CD4-positive, alpha-beta T cell treated with Interleukin-21 for 1 hour (primary cell): ENCODE data around the gene OR2T27.
"Not testable (repeated sequence)": the region's sequence is repeated elsewhere in the genome, so short reads cannot be mapped to it uniquely, and the experiment has no call there.

Source experiments
- DNase-seq: peaks from one replicate; pipeline ENCODE4 v3.0.0-alpha.2; 2020

OR2T27 gene, protein sequence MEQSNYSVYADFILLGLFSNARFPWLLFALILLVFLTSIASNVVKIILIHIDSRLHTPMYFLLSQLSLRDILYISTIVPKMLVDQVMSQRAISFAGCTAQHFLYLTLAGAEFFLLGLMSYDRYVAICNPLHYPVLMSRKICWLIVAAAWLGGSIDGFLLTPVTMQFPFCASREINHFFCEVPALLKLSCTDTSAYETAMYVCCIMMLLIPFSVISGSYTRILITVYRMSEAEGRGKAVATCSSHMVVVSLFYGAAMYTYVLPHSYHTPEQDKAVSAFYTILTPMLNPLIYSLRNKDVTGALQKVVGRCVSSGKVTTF

DNA sequence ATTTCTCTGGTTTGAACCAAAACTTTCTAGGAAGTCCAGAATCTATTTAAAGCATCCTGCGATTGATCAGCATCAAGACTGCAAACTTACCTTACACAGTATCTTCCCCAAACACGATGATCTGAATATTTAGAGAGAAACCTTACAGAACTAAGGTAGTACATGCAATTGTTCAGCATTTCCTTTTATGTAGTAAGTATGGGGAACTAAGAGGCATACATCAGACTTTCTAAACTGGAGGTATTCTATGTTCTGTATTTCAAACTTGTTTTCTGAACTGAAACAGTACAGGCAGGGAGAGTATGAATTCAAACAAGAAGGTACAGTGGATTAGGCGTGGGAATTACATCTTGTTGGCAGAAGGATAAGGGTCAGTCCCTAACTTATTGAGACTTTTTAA is at the start of gene OR2T27:
Gene OR2T27 (minus strand): TSS at position 175 of the 400 bp plus-strand sequence. CDS start 4,644 bp downstream, outside the sequence.
- not testable (repeated sequence) for DNase-seq

DNA sequence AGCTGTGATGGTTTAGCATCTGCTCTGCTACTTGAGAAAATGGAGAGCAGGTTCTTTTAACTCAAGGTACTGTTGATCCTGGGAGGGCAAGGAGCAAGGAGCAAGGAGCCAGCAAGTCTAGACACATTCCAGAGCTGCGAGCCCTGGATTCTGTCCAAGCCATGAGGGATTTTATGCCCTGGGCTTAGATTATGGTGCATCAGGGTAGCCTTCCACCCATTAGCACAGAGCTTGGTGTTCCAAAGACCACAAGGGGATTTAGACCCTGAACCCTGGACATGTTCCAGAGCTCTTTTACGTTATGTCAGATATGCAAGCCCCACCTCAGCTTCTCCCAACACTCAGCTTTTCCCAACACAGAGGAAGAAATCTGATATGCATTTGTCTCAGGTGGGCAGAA is 49.3 kb upstream of the OR2T27 start:
- DNase-seq, result no peak

DNA sequence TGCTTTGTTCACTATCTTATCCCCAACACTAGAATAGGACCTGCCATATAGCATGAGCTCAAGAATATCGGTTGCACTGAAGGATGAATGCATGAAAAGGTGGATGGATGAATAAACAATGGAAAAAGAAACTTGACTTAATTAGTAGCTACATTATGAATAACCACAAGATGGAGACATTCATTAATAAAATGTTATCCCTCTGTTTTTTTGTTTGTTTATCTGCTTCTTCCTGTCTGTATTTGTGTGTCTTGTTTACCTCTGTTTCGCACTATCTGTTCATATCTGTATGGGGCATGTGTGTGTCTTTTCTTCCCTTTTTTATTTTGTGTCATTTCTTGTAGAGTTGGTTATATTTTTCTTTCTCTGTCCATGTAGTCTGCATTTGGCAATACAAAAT is 48.3 kb upstream of the OR2T27 start:
- DNase-seq, result no peak

DNA sequence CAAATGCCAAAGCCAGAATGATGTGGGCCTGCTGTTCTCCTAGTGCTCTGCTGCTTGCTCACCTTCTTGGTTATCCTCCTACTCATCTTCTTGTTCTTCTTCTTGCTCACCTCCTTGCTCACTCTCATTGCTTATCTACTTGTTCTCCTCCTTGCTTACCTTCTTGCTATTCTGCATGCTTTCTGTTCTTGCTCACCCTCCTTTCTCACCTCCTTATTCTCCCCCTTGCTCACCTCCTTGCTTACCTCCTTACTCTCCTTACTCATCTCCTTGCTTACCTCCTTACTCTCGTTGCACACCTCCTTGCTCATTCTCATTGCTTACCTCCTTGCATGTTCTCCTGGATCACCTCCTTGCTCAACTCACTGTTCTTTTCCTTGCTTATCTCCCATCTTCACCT is 47.4 kb upstream of the OR2T27 start, which contains the start of gene OR14I1:
Gene OR14I1 (minus strand): TSS at position 53 of the 400 bp plus-strand sequence.
- no peak for DNase-seq

DNA sequence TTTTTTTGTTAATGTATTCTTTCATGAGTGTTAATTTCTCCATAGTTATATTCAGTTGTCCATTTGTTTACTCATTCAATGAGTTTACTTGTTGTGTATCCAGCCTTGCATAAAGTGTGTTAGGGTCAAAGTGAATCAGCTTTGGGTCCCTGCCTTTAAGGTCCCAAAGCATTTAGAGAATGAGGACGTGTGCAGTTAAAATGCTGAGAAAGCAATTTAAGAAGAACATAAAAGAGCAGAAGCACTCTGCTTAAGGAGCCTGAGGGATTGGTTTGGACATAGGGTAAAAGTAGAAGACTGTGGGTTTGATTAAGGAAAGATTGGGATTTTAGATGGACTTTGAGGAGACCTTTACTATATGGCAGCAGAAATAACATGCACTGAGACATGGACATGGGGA is 43.8 kb upstream of the OR2T27 start:
- no peak for DNase-seq

DNA sequence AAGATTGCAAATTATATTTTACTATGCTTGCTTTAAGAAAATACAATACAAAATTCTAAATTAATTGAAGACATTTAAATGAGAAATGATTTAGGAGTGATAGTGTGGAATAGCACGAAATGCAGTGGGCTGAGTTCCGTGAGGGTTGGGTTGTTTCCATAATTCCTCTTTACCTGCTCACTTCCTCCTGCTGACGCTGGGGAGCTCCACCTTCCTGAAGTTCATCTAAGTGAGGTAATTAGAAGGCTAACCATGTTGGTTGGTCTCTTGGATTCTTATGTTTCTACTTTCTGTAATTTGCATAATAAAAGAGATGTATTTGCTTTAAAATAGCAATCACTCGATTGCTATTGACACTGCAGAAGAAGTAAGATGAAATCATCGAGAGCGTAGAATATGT is 42.6 kb upstream of the OR2T27 start:
- no peak for DNase-seq

DNA sequence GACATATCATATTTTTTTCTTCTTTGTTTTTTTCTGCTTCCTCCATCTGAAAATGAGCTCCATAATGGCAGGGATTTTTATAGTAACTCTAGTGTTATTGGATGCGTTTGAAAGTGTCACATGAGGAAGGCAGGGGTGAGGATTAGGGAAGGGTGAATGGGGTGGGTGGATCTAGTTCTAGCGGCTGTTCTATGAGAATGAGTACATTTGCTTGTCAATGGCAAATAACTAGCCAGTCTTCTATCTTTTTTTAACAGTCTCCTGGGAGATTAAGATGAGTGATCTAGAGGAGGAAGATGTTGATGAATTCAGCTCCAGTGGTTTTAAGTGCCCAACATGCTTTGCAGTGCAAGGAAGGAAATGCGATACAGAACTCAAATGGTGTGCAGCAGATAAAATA is 41.4 kb upstream of the OR2T27 start:
- DNase-seq, result no peak

DNA sequence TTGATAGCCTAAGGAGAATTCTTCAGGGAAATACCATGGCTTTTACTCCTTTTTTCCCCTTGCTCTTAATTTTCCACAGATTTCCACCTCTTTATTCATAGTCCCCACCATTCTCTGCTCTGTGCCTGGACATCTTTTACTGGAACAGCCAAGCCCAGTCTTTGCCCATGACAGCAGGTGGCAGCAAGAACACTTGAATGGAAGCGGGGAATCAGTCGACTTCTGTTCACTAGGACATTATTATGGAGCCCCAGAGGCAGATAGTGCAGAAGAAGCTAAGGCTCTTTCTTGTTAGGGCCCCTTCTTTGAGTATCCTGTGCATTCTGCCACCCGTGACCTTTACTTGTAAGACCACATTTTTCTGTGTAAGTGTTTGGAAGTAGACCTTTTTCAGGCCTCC is 40.9 kb upstream of the OR2T27 start:
- peak; percentile 7 for DNase-seq

DNA sequence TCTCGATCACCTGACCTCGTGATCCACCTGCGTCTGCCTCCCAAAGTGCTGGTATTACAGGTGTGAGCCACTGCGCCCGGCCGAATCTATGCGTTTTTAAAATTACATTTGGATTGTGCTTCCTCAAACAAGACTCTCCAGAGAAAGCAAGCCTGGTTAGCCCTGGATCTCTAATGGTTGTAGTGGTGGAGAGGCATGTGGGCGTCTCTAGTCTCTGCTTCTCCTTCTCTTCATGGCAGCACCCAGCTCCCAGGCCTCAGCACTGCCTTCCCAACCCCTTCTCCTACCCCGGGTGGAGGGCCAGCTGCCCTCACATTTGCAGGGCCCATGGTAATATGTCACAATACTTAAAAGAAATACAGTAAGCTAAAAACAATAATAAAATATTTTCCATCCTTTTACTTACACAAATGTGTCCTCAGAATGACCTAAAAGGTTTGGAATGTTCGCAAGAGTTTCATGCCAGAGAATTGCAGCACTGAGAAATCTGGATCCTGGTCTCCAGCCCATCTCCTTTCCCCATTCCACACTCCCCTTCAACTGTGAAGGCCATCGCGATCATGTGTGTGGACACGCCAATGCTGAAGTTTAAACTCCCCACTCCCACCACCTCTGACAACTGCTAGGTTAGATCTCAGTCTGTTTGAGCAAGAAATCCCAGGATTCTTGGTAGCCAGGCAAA is 40.3 kb upstream of the OR2T27 start:
- DNase-seq, result no peak

DNA sequence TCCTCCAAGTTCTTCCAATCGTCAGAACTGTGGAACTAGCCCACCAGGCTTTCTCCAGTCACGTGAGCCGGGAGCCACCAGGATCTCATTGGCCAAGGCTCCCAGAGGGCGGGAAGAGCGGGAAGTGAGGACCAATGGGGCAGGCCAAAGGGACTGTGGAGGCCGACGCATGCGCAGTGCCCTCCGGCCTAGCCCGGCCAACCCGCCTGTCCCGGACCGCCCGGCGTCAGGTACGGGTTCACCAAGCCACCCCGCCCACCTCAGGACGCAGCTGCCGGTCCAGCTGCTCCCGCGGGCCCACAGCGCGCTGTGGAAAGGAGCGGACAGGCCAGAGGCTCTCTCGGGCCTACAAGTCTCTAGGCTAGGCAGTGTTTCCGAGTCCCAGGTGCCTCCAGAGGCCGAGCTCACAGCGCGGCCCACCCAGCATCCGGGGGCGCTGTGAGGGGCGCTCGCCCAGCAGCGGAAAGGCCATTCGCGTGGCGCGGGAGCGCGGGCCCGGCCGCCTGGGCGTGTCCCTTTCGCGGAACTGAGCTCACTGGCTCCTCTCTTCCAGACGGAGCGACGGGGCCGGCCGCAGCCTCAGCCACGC is 36.3 kb upstream of the OR2T27 start:
- no peak for DNase-seq

DNA sequence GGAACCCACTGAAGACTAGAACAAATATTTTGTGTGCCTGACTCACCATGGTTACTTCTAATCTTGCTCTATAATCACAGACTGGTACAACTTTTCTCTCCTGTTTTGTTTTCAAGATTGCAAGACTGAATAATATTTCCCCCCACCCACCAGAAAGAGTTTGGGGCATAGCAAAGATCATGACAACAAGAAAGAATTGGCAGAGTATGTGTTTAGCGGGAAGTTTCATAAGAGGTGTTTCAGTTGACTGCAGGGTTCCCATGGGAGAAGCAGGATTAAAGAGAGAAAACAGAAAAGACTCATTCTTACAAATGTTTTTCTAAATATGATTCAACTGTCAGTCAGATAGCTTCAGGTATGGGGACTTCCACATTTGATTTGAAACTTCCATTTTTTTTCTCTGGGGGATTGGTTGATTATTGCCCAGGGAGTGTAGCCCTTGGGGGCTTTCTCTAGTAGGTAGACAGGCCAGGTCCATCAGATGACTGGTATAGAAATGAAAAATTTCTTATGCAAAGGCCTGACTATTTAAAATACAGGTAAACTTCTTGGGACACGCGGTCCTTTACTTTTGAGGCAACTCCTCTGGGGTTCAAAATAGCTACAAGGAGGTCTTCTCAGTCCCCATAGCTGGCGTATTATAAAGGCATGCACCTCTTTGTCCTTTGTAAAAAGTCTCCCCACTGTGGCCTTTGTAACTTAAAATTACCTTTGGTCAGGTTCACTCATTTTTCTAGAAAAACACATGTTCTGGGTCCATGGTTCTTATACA is 33.4 kb upstream of the OR2T27 start:
- DNase-seq, result no peak

DNA sequence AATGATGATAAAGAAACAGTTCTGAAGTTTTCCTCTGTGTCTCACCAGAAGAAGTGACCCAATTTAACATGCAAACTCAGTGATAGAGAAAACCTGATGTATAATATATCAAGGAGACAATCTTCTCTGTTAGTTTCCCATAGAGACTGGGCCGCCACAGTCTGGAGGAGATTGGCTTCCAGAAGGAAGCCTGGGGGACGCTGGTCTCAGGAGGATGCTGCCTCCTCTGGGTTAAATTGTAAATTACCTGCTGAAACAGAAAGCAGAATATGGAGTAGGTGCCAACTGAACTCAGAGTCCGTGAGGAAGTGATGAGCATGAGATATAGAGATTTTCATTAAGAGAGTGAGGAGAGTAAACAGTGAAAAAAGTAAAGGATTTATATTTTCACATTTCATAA is 31.5 kb upstream of the OR2T27 start:
- DNase-seq, result peak; percentile 39

DNA sequence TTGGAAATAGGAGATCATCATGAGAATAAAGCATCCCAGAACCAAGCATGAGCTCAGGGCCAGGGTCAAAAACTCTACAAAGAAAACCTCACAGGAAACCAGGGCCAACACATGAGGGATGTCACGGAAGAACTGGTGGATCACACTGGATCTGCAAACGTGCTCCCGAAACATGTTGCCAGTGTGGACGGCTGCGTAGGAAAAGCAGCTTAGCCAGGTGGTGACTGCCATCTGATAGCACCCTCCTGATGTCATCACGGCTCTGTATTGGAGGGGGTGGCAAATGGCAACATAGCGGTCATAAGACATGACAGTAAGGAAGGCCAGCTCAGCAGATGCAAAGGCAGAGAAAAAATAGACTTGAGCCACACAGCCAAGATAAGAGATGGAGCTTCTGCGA is 26.3 kb upstream of the OR2T27 start:
- DNase-seq, result no peak

DNA sequence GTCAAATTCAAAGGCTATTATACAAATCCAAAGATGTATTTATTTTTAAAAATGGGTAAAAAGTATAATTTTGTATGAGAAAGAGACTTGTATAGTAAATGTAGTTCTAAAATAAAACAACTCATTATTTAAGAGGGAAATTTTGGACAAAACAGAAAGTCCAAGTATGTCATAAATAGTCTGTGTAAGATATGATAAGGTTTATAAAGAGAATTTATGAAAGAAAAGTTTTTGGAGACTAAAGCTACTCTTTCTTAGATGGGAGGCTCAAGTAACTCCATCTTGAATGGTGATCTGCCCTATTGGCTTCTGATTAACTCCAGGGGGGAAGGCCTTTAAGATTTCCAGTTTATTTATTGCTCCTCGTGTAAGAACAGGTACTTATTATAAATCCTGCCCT is 14.7 kb upstream of the OR2T27 start:
- no peak for DNase-seq

DNA sequence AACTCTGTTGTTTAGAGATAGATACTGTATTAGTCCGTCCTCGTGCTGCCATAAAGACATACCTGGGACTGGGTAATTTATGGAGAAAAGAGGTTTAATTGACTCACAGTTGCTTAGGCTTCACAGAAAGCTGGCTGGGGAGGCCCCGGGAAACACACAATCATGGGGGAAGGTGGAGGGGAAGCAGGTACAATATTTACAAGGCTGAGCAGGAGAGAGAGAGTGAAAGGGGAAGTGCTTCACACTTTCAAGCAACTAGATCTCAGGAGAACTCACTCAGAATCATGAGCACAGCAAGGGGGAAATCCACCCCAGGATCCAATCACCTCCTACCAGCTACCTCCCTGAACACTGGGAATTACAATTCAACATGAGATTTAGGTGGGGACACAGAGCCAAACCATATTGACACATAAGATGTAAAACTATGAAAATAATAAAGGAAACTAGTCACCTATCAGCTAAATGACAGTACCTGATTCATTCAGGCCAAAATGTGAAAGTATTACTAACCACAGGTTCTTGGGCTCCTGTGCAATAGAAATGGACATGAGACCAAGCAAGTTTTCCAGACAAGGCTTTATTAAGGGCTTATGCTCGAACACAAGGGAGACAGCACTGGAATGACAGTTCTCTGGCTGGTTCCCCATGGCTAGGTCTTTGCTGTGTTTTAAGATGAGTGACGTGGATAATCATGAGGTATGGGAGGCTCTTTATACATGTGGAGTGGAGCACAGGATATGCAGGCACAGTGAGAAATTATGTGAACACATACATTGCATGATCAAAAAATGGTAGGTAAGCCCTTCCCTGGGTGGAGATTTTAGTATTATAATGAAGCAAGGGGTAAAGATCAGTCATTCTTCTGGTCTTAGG is 8.4 kb upstream of the OR2T27 start:
- not testable (repeated sequence) for DNase-seq

DNA sequence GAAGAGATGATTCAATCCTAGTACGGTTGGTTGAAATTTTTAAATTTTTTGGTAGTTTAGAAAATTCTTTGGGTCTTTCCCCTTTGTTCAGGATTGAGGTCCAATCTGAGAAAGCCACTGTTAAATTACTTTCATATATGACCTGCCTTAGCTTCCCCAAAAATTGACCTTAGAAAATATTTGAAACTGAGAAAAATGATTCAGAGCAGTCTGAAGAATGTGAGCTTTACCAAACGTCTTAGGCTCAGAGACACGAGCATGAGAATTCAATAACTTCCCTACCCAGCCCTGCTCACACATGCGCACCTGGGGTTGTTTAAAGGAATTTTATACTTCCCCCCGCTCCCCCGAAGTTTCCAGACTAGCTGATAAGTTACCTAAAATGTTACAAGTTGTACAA is 1.5 kb upstream of the OR2T27 start:
- DNase-seq, result not testable (repeated sequence)

DNA sequence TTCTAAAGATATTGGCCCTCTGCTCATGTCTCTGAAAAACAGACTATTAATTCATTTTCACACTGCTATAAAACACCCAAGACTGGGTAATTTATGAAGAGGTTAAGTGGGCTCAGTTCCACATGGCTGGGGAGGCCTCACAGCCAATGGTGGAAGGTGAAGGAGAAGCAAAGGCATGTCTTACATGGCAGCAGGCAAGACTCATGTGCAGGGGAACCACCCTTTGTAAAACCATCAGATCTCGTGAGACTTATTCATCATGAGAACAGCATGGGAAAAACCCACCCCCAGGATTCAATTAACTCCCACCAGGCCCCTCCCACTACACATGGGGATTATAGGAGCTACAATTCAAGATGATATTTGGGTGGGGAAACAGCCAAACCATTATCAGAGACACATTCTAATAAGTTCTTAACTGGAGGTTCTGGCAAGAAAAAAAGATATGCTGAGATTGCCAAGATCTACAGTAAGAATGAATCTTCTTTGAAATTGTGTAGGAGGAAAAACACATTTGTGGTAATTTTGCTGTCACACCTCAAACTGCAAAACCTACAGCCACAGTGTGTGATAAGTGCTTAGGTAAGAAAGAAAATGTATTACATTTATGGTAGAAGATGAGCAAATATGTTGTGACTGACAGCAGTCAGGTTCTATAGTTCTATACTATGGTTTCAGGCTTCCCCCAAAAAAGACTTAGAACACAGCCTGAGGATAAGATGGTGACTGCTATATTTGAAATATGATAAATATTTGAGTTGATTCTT is 6.4 kb downstream of the OR2T27 start:
- DNase-seq, result not testable (repeated sequence)

DNA sequence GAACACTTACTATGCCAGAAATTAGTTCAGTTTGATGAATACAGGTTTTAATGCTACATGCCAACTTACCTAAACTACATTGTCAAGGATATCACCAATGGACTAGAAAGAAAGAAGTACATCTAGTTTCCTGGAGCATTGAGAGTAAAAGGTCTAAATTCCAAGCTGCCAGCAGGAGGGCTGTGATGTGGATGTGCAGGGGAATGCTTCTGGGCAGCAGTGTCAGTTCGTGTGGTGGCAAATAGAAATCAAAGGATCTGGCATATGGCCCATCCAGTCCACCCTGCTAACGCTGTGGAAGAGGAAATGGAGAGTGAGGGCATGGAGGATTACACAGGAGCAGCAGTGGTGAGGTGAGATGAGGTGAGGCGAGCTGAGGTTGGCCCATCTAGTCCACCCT is 10.2 kb downstream of the OR2T27 start, which contains the start of gene OR2T35:
Gene OR2T35 (minus strand): TSS at position 101 of the 400 bp plus-strand sequence. CDS start 6,020 bp downstream, outside the sequence.
- DNase-seq, result not testable (repeated sequence)

DNA sequence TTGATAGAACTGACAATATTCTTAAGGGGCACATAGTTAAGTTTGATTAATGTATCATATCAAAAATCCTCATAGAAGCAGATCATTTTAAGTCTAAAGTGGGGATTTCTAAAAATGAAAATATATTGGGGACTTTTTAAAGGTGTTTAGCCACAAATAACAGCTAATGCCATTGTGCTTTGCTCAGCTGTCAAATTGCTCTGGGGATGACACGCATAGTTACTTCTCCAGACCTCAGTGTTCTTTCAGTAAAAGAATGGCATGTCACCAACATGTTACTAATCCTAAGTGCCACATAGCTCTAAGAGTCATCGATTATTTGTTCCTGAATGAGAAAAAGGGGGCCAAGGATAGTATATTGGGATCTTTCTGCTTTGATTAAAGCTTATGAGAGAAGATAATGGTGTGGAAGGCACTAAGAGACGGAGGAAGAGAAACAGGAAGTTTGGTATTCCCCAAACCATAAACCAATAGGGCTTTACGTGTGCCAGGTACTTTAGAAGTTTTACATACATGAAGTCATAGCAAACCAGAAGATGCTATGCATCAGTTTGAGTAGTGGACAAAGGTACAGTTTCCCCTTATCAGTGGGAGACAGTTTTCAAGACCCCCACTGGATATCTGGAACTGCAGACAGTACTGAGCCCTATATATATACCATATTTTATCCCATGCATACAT is 12.2 kb downstream of the OR2T27 start:
- not testable (repeated sequence) for DNase-seq

DNA sequence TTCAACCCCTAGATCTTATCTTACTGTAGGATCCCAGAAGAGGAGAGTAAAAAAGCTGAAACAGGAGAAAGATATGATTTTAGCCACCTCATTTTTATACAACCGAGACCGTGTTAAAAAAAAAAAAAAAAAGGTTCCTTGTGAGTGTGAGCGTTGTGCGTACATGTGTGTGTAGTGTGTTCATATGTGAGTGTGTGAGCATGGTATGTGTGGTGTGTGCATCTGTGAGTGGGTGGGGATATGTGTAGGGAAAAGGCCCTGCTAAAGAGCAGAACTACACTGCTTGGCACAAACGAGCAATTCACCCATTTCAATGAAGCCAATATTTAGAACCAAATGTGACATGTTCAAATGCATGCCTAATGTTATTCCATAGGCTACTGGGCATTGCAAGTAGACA is 13.7 kb downstream of the OR2T27 start:
- not testable (repeated sequence) for DNase-seq

DNA sequence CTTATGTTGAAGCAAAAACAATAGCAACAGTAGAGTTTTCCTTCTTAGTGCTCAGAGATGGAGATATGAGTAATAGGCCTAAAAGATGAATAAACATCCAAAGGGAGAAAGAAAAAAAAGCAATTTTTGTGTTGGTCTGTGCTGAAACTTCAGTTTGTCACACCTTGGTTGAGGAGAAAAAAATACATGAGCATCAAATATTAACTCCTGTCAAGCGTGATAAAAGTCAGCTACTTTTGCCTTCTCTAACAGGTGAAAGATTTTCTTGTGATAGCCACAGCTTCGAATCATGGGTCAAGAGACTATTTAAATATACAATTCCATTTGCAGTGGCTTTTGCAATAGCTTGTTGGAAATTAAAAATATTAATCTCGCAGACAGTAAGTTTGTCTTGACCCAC is 14.4 kb downstream of the OR2T27 start:
- DNase-seq, result not testable (repeated sequence)
